ENCODE data around the gene SLC33A1.
"Not testable (repeated sequence)": the region's sequence is repeated elsewhere in the genome, so short reads cannot be mapped to it uniquely, and the experiment has no call there.

SLC33A1 gene

GRCh38 chr3:155843569-155843968, 10.7 kb downstream of the SLC33A1 start:
- Histone ChIP-seq H3K27me3 (ENCODE audit: insufficient read depth, low read depth, severe bottlenecking) (no peaks in the 10 kb centered on the region), H3K27ac (no peak overlapping the region), H3K4me3 (ENCODE audit: low read depth, low read length) (no peak overlapping the region), H3K9me3 (ENCODE audit: severe bottlenecking) (no peaks in the 10 kb centered on the region), H3K36me3 (no peaks in the 10 kb centered on the region)
- DNase-seq = no peak
- TF ChIP-seq CTCF (IDR thresholded peaks at IDR 0.05; ENCODE audit: low read depth, low read length) = no peak

GRCh38 chr3:155835341-155836071, 18.7 kb downstream of the SLC33A1 start:
- H3K9me3 ChIP-seq (ENCODE audit: severe bottlenecking) = no peaks in the 10 kb centered on the region
- no peak overlapping the region for H3K27ac ChIP-seq
- H3K36me3 ChIP-seq = peaks cover 5% of the 10 kb centered on the region; the same call in 1 of the 2 replicates
- no peaks in the 10 kb centered on the region for H3K27me3 ChIP-seq (ENCODE audit: insufficient read depth, low read depth, severe bottlenecking)
- TF ChIP-seq CTCF (IDR thresholded peaks at IDR 0.05; ENCODE audit: low read depth, low read length) = no peak
- DNase-seq = no peak
- H3K4me3 ChIP-seq (ENCODE audit: low read depth, low read length) = no peak overlapping the region

- H3K27ac ChIP-seq; DNase-seq; H3K27me3 ChIP-seq (ENCODE audit: insufficient read depth, low read depth, severe bottlenecking); H3K4me3 ChIP-seq (ENCODE audit: low read depth, low read length); H3K9me3 ChIP-seq (ENCODE audit: severe bottlenecking); H3K36me3 ChIP-seq: not testable (repeated sequence)
Observed at GRCh38 chr3:155828490-155829098, 25.6 kb downstream of the SLC33A1 start.

GRCh38 chr3:155815030-155815545, 39.1 kb downstream of the SLC33A1 start:
- no peak for TF ChIP-seq CTCF (IDR thresholded peaks at IDR 0.05; ENCODE audit: low read depth, low read length)
- no peak for DNase-seq
- Histone ChIP-seq H3K9me3 (ENCODE audit: severe bottlenecking) (no peaks in the 10 kb centered on the region), H3K27me3 (ENCODE audit: insufficient read depth, low read depth, severe bottlenecking) (no peaks in the 10 kb centered on the region), H3K4me3 (ENCODE audit: low read depth, low read length) (no peak overlapping the region), H3K36me3 (no peaks in the 10 kb centered on the region), H3K27ac (no peak overlapping the region)

- not testable (repeated sequence) for H3K36me3 ChIP-seq; H3K9me3 ChIP-seq (ENCODE audit: severe bottlenecking); H3K27me3 ChIP-seq (ENCODE audit: insufficient read depth, low read depth, severe bottlenecking); H3K4me3 ChIP-seq (ENCODE audit: low read depth, low read length); H3K27ac ChIP-seq; DNase-seq
Observed at GRCh38 chr3:155813224-155813623, 41.0 kb downstream of the SLC33A1 start.

GRCh38 chr3:155809181-155809580, 45.0 kb downstream of the SLC33A1 start:
- no peaks in the 10 kb centered on the region for H3K27me3 ChIP-seq (ENCODE audit: insufficient read depth, low read depth, severe bottlenecking)
- no peak for TF ChIP-seq CTCF (IDR thresholded peaks at IDR 0.05; ENCODE audit: low read depth, low read length)
- H3K36me3 ChIP-seq = no peaks in the 10 kb centered on the region
- no peak overlapping the region for H3K4me3 ChIP-seq (ENCODE audit: low read depth, low read length)
- H3K9me3 ChIP-seq (ENCODE audit: severe bottlenecking) = no peaks in the 10 kb centered on the region
- no peak for DNase-seq
- H3K27ac ChIP-seq = no peak overlapping the region
